HCT116 (cell line): ENCODE measurements around the gene NFIC. TPM values are rescaled to one million over a fixed set of nuclear protein-coding genes. Genes with fewer than 3 reads are reported as not detected.

Experiments used
- ATAC-seq: fragments of 200-7000 bp; cut with Tn5 transposase; 2 replicates; pipeline ENCODE4 v1.9.1; 2020; ENCODE audit warnings: mild to moderate bottlenecking, moderate library complexity
- BruUV-seq: library from RNA; stranded (reverse); fragments of 400-500 nt; replicated peaks from 2 replicates; lab custom pipeline; 2021; lab: Mats Ljungman, UMichigan
- CTCF ChIA-PET: fragments of 300-600 bp; sonication (Branson Sonifier 250); formaldehyde crosslinking; loops from one replicate; lab custom pipeline; 2021; ENCODE audit warnings: antibody characterized with exemption; lab: Charles Lee
- POLR2A ChIA-PET: fragments of 300-600, 350-600 bp; sonication (Branson Sonifier 250); formaldehyde crosslinking; loops from one replicate; lab custom pipeline; 2021; ENCODE audit warnings: antibody characterized with exemption; lab: Charles Lee
- RAD21 ChIA-PET, 2 experiments: fragments of 300-600 bp; sonication (Branson Sonifier 250); formaldehyde crosslinking; loops; one replicate each; lab custom pipeline; 2023; ENCODE audit warnings: low total read pairs in 2 of 2; ENCODE audit not compliant: uncharacterized antibody in 2 of 2, unreplicated experiment in 2 of 2, low non-redundant PET in 1 of 2; lab: Charles Lee
- DNase-seq: peaks from one replicate; pipeline ENCODE4 v3.0.0-alpha.2; 2010; ENCODE audit warnings: low read depth, low spot score
- H2AFZ ChIP-seq: fragments of 200-600 bp; shearing (Covaris generic), sonication (generic); 2 replicates; pipeline ENCODE4 v1.6.1; 2017; ENCODE audit warnings: low read depth, mixed run types, mixed read lengths, antibody characterized with exemption, low read length; ENCODE audit not compliant: poor library complexity, severe bottlenecking
- H3K27ac ChIP-seq: 2 replicates; pipeline ENCODE4 v1.5.1; 2012; ENCODE audit warnings: low read depth, low read length
- H3K27me3 ChIP-seq: fragments of 200-600 bp; sonication (generic); 2 replicates; pipeline ENCODE4 v1.6.1; 2016; ENCODE audit warnings: mixed run types, low read length, mixed read lengths; ENCODE audit not compliant: insufficient read depth
- H3K36me3 ChIP-seq, 2 experiments: fragments of 200-500 bp in 1 of 2; fragments of 200-600 bp in 1 of 2; sonication (Bioruptor generic) in 1 of 2; sonication (generic) in 1 of 2; 2 replicates each; pipeline versions ENCODE4 v1.5.1 to v1.6.1; 2014 to 2016; ENCODE audit warnings: low read length in 2 of 2, inconsistent platforms in 1 of 2, mixed read lengths in 1 of 2, mixed run types in 1 of 2; ENCODE audit not compliant: insufficient read depth in 2 of 2, control insufficient read depth in 1 of 2
- H3K4me1 ChIP-seq, 2 experiments: fragments of 200-600 bp in 1 of 2; sonication (generic) in 1 of 2; 2 replicates each; pipeline versions ENCODE4 v1.5.1 to v1.6.1; 2012 to 2017; ENCODE audit warnings: low read length in 2 of 2, inconsistent platforms in 1 of 2, mild to moderate bottlenecking in 1 of 2, mixed read lengths in 1 of 2, mixed run types in 1 of 2, moderate library complexity in 1 of 2; ENCODE audit not compliant: insufficient read depth in 2 of 2, control insufficient read depth in 1 of 2
- H3K4me2 ChIP-seq: fragments of 200-600 bp; sonication (generic); 2 replicates; pipeline ENCODE4 v1.6.1; 2017; ENCODE audit warnings: mixed run types, low read length, mixed read lengths
- H3K4me3 ChIP-seq, 2 experiments: fragments of 200-600 bp in 1 of 2; sonication (generic) in 1 of 2; replicated peaks in 1 of 2; 2 replicates each; pipeline ENCODE4 v1.5.1; 2011 to 2016; ENCODE audit warnings: low read length in 2 of 2, control low read depth in 1 of 2, low read depth in 1 of 2, mild to moderate bottlenecking in 1 of 2, mixed read lengths in 1 of 2, mixed run types in 1 of 2
- H3K79me2 ChIP-seq: fragments of 200-600 bp; sonication (generic); 2 replicates; pipeline ENCODE4 v1.6.1; 2017; ENCODE audit warnings: mild to moderate bottlenecking, mixed run types, low read length, moderate library complexity, mixed read lengths; ENCODE audit not compliant: insufficient read depth
- H3K9ac ChIP-seq: fragments of 200-600 bp; sonication (generic); 2 replicates; pipeline ENCODE4 v1.6.1; 2016; ENCODE audit warnings: low read length, mixed read lengths
- H3K9me2 ChIP-seq: fragments of 200-600 bp; sonication (generic), shearing (Covaris generic); 2 replicates; pipeline ENCODE4 v1.6.1; 2017; ENCODE audit warnings: mixed run types, mild to moderate bottlenecking, moderate library complexity; ENCODE audit not compliant: insufficient read depth
- H3K9me3 ChIP-seq, 2 experiments: fragments of 200-500 bp in 1 of 2; fragments of 200-600 bp in 1 of 2; sonication (Bioruptor generic) in 1 of 2; sonication (generic) in 1 of 2; 2 replicates each; pipeline ENCODE4 v1.6.1; 2014 to 2017; ENCODE audit warnings: low read length in 2 of 2, mixed read lengths in 2 of 2, inconsistent platforms in 1 of 2, low read depth in 1 of 2, mild to moderate bottlenecking in 1 of 2, mixed run types in 1 of 2, moderate library complexity in 1 of 2; ENCODE audit not compliant: control insufficient read depth in 1 of 2, insufficient read depth in 1 of 2
- H4K20me1 ChIP-seq: fragments of 200-600 bp; sonication (generic), shearing (Covaris generic); 2 replicates; pipeline ENCODE4 v1.6.1; 2017; ENCODE audit warnings: mixed run types, mild to moderate bottlenecking, moderate library complexity; ENCODE audit not compliant: insufficient read depth
- ATF3 ChIP-seq: IDR thresholded peaks from 2 replicates; pipeline ENCODE4 v1.6.1; 2012
- CBX3 ChIP-seq: IDR thresholded peaks from 2 replicates; pipeline ENCODE4 v1.6.1; 2012; ENCODE audit warnings: low read depth
- CEBPB ChIP-seq: IDR thresholded peaks from 2 replicates; pipeline ENCODE4 v1.6.1; 2012; ENCODE audit warnings: low read depth
- CTCF ChIP-seq, 3 experiments: fragments of 200-600 bp in 1 of 3; sonication (generic) in 1 of 3; IDR thresholded peaks in 2 of 3; conservative IDR thresholded peaks in 1 of 3; 2 replicates each; pipeline ENCODE4 v1.5.1; 2012 to 2017; ENCODE audit warnings: low read depth in 2 of 3, low read length in 2 of 3, antibody characterized with exemption in 1 of 3, borderline replicate concordance in 1 of 3, control low read depth in 1 of 3, mild to moderate bottlenecking in 1 of 3, mixed read lengths in 1 of 3, mixed run types in 1 of 3, moderate library complexity in 1 of 3; ENCODE audit not compliant: insufficient read depth in 1 of 3
- EGR1 ChIP-seq: IDR thresholded peaks from 2 replicates; pipeline ENCODE4 v1.6.1; 2012; ENCODE audit warnings: low read depth
- FOSL1 ChIP-seq: IDR thresholded peaks from 2 replicates; pipeline ENCODE4 v1.6.1; 2012; ENCODE audit warnings: low read depth
- MAX ChIP-seq: IDR thresholded peaks from 2 replicates; pipeline ENCODE4 v1.6.1; 2012
- POLR2A ChIP-seq: IDR thresholded peaks from 2 replicates; pipeline ENCODE4 v1.7.0; 2011; ENCODE audit warnings: borderline replicate concordance; ENCODE audit not compliant: insufficient read depth, insufficient read length; ENCODE audit errors: extremely low read depth
- POLR2AphosphoS5 ChIP-seq: IDR thresholded peaks from 2 replicates; pipeline ENCODE4 v1.6.1; 2011; ENCODE audit warnings: mild to moderate bottlenecking, low read depth, low read length, moderate library complexity
- RAD21 ChIP-seq: IDR thresholded peaks from 2 replicates; pipeline ENCODE4 v1.6.1; 2012; ENCODE audit warnings: low read depth, mild to moderate bottlenecking
- SP1 ChIP-seq: IDR thresholded peaks from 2 replicates; pipeline ENCODE4 v1.6.1; 2012; ENCODE audit warnings: low read depth
- SRF ChIP-seq: IDR thresholded peaks from 2 replicates; pipeline ENCODE4 v1.6.1; 2012; ENCODE audit warnings: low read depth
- TCF7L2 ChIP-seq: IDR thresholded peaks from 2 replicates; pipeline ENCODE4 v1.7.0; 2011; ENCODE audit warnings: borderline replicate concordance, inconsistent platforms; ENCODE audit not compliant: insufficient read depth, insufficient read length; ENCODE audit errors: extremely low read depth
- YY1 ChIP-seq: IDR thresholded peaks from 2 replicates; pipeline ENCODE4 v1.6.1; 2011; ENCODE audit warnings: low read length, low read depth, moderate library complexity, mild to moderate bottlenecking; ENCODE audit not compliant: insufficient replicate concordance; ENCODE audit errors: extremely low read depth
- ZBTB33 ChIP-seq: IDR thresholded peaks from 2 replicates; pipeline ENCODE4 v1.6.1; 2011; ENCODE audit warnings: mild to moderate bottlenecking, low read length, moderate library complexity; ENCODE audit not compliant: insufficient replicate concordance; ENCODE audit errors: extremely low read depth
- ZNF274 ChIP-seq: fragments of 200-500 bp; sonication (Bioruptor generic); IDR thresholded peaks from 2 replicates; pipeline ENCODE4 v1.6.1; 2014; ENCODE audit warnings: mild to moderate bottlenecking, low read depth, low read length, inconsistent platforms
- intact Hi-C: fragments of 100-400 bp; cut with micrococcal nuclease; formaldehyde crosslinking; loops from 2 replicates; pipeline ENCODE4 v1.10.0; 2022
- total RNA-seq: library from RNA; stranded (reverse); gene quantifications from one replicate; pipeline ENCODE4 v1.2.1, GENCODE V29; 2021; ENCODE audit not compliant: unreplicated experiment

Gene NFIC
- total RNA-seq, 1 experiment from 2014 or later: 116 TPM

GRCh38 chr19:3415695-3416094 is 49.3 kb downstream of the NFIC start:
- no peak for DNase-seq
- Histone ChIP-seq H3K9me3 (no peaks in the 10 kb centered on the region), H3K36me3 (no peaks in the 10 kb centered on the region), H4K20me1 (0 out of 2 replicates have a peak, but pooled peaks cover 5% of the 10 kb centered on the region), H3K4me2 (no peak overlapping the region), H3K79me2 (peaks cover 82% of the 10 kb centered on the region), H3K9ac (no peak overlapping the region), H3K4me3 (no peak overlapping the region), H3K9me2 (no peaks in the 10 kb centered on the region), H3K27me3 (no peaks in the 10 kb centered on the region), H3K4me1 (peaks cover 0 to 3% of the 10 kb centered on the region in 2 experiments; a peak in 1 of 4 replicates), H2AFZ (no peak overlapping the region), H3K27ac (no peak overlapping the region)
- RAD21 ChIA-PET: no interaction called here
- BruUV-seq: no TSS peak
- TF ChIP-seq POLR2AphosphoS5: no peak
- no peak for TF ChIP-seq YY1
- TF ChIP-seq MAX: no peak
- ATAC-seq: no peak
- POLR2A ChIA-PET: no interaction called here
- CTCF ChIA-PET: no interaction called here
- intact Hi-C loops: no loop called here

- Histone ChIP-seq H3K36me3 (peaks cover 0 to 7% of the 10 kb centered on the region in 2 experiments; a peak in 2 of 4 replicates), H3K4me2 (no peak overlapping the region), H3K27ac (no peak overlapping the region), H3K4me3 (no peak overlapping the region), H2AFZ (no peak overlapping the region), H4K20me1 (0 out of 2 replicates have a peak, but pooled peaks cover 5% of the 10 kb centered on the region), H3K9me2 (no peaks in the 10 kb centered on the region), H3K9ac (no peak overlapping the region), H3K9me3 (no peaks in the 10 kb centered on the region), H3K79me2 (peaks cover 75% of the 10 kb centered on the region), H3K27me3 (no peaks in the 10 kb centered on the region), H3K4me1 (no peaks in the 10 kb centered on the region)
- BruUV-seq: no TSS peak
- RAD21 ChIA-PET: no interaction called here
- POLR2A ChIA-PET: no interaction called here
- intact Hi-C loops: no loop called here
- ATAC-seq (no peak), DNase-seq (no peak)
- CTCF ChIA-PET: interaction anchor here (0.9 to 3.5 kb wide), 3 partner anchors 9 to 93 kb away, joined by 3 to 15 read pairs (median 3); no protein-coding TSS in a partner anchor
- TF ChIP-seq POLR2A (no peak), RAD21 (no peak), ZNF274 (no peak), ATF3 (no peak), MAX (no peak), ZBTB33 (no peak), FOSL1 (no peak), SRF (no peak), CBX3 (no peak), TCF7L2 (no peak), EGR1 (no peak), CEBPB (no peak), SP1 (no peak), CTCF (IDR thresholded peaks at IDR 0.05 in 2 of 3, conservative IDR thresholded peaks at IDR 0.05 in 1 of 3; ENCODE audit: borderline replicate concordance in 1 of 3, insufficient read depth in 1 of 3, low read depth in 2 of 3, low read length in 2 of 3) (no peak)
These were observed 53.9 kb downstream of the NFIC start for GRCh38 chr19:3420244-3420755.
